ENCODE results near the gene C10orf67.

The C10orf67 gene

DNA sequence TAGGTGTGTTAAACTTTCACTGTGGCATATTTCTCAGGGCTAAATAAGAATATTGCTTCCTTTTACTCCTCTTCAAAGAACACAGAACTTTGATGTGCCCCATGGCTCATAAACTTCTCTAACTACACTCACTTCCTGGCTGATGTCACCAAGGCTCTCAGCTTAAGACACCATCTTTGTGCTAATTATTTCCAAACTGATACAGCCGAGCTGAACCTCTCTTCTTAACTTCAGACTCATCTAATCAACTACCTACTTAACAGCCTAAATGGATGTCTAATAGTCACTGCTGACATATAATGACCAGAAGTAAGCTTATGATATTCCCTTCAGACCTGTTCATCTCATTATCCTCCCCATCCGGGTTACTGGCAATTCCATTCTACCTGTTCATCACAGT lies 3.6 kb downstream of the C10orf67 start:
- WGBS: 80% methylated on average over 2 of the region's 2 CpGs
- no peak overlapping the region for H3K9ac ChIP-seq (ENCODE audit: low read depth, low read length)
- no peak overlapping the region for H3K27ac ChIP-seq (ENCODE audit: low read depth, low read length)

GRCh38 chr10:23340354-23340753 lies 4.2 kb downstream of the C10orf67 start:
- Histone ChIP-seq H3K27me3 (ENCODE audit: insufficient read depth, low read length) (peaks cover 30% of the 10 kb centered on the region), H3K4me1 (ENCODE audit: insufficient read depth, low read length) (peaks cover 10% of the 10 kb centered on the region), H3K36me3 (ENCODE audit: insufficient read depth, low read length) (no peaks in the 10 kb centered on the region), H3K4me3 (ENCODE audit: low read length) (no peak overlapping the region), H3K27ac (ENCODE audit: low read depth, low read length) (no peak overlapping the region), H3K9ac (ENCODE audit: low read depth, low read length) (no peak overlapping the region), H3K9me3 (ENCODE audit: insufficient read depth, low read depth, low read length) (no peaks in the 10 kb centered on the region)
- WGBS: 91% methylated on average over 4 of the region's 4 CpGs

More for the DNA sequence above, 3.6 kb downstream of the C10orf67 start:
- Histone ChIP-seq H3K9me3 (ENCODE audit: insufficient read depth, low read depth, low read length) (no peaks in the 10 kb centered on the region), H3K4me3 (ENCODE audit: low read length) (no peak overlapping the region), H3K4me1 (ENCODE audit: insufficient read depth, low read length) (peaks cover 10% of the 10 kb centered on the region), H3K27me3 (ENCODE audit: insufficient read depth, low read length) (peaks cover 33% of the 10 kb centered on the region), H3K36me3 (ENCODE audit: insufficient read depth, low read length) (no peaks in the 10 kb centered on the region)

- H3K27ac ChIP-seq (ENCODE audit: low read depth, low read length): no peak overlapping the region
- H3K4me1 ChIP-seq (ENCODE audit: insufficient read depth, low read length): peaks cover 7% of the 10 kb centered on the region
- no peaks in the 10 kb centered on the region for H3K9me3 ChIP-seq (ENCODE audit: insufficient read depth, low read depth, low read length)
- H3K4me3 ChIP-seq (ENCODE audit: low read length): no peak overlapping the region
- peaks cover 18% of the 10 kb centered on the region for H3K27me3 ChIP-seq (ENCODE audit: insufficient read depth, low read length)
- WGBS: 80% methylated on average over 1 of the region's 1 CpG
- no peaks in the 10 kb centered on the region for H3K36me3 ChIP-seq (ENCODE audit: insufficient read depth, low read length)
- H3K9ac ChIP-seq (ENCODE audit: low read depth, low read length): no peak overlapping the region
Measured at GRCh38 chr10:23338886-23339285, 5.7 kb downstream of the C10orf67 start.

DNA sequence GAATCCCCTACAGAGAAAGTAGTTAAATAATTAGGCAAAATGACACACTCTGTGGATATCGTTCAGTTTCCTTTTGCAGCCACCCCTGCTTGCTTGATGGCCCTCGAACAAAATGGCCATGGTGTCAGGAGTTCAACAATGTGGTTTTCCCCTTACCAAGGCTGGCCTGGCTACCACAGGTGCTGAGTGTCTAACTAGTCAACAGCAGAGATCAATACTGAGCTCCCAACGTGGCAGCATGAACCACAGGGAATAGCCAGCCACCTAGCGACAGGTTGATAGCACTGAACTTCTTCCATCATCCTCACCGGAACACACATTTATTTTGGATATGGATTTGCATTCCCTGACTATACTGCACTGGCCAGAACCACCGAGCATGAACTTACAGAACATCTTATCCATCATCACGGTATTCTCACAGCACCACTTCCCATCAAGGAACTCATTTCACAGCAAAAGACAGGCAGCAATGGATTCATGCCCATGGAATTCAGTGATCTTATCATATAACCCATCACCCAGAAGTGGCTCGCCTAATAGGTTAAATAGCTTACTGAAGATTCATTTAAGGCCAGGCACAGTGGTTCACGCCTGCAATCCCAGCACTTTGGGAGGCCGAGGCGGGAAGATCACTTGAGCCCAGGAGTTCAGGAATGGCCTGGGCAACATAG lies 6.3 kb downstream of the C10orf67 start:
- Histone ChIP-seq H3K4me1 (ENCODE audit: insufficient read depth, low read length) (peaks cover 5% of the 10 kb centered on the region), H3K27ac (ENCODE audit: low read depth, low read length) (no peak overlapping the region), H3K9ac (ENCODE audit: low read depth, low read length) (no peak overlapping the region), H3K27me3 (ENCODE audit: insufficient read depth, low read length) (peaks cover 13% of the 10 kb centered on the region), H3K9me3 (ENCODE audit: insufficient read depth, low read depth, low read length) (no peaks in the 10 kb centered on the region), H3K4me3 (ENCODE audit: low read length) (no peak overlapping the region), H3K36me3 (ENCODE audit: insufficient read depth, low read length) (no peaks in the 10 kb centered on the region)
- 83% methylated on average over 11 of the region's 11 CpGs for WGBS

GRCh38 chr10:23337616-23338015 lies 7.0 kb downstream of the C10orf67 start:
- Histone ChIP-seq H3K4me1 (ENCODE audit: insufficient read depth, low read length) (no peaks in the 10 kb centered on the region), H3K27me3 (ENCODE audit: insufficient read depth, low read length) (peaks cover 6% of the 10 kb centered on the region), H3K4me3 (ENCODE audit: low read length) (no peak overlapping the region), H3K27ac (ENCODE audit: low read depth, low read length) (no peak overlapping the region), H3K36me3 (ENCODE audit: insufficient read depth, low read length) (no peaks in the 10 kb centered on the region), H3K9ac (ENCODE audit: low read depth, low read length) (no peak overlapping the region), H3K9me3 (ENCODE audit: insufficient read depth, low read depth, low read length) (no peaks in the 10 kb centered on the region)
- 96% methylated on average over 1 of the region's 1 CpG for WGBS

DNA sequence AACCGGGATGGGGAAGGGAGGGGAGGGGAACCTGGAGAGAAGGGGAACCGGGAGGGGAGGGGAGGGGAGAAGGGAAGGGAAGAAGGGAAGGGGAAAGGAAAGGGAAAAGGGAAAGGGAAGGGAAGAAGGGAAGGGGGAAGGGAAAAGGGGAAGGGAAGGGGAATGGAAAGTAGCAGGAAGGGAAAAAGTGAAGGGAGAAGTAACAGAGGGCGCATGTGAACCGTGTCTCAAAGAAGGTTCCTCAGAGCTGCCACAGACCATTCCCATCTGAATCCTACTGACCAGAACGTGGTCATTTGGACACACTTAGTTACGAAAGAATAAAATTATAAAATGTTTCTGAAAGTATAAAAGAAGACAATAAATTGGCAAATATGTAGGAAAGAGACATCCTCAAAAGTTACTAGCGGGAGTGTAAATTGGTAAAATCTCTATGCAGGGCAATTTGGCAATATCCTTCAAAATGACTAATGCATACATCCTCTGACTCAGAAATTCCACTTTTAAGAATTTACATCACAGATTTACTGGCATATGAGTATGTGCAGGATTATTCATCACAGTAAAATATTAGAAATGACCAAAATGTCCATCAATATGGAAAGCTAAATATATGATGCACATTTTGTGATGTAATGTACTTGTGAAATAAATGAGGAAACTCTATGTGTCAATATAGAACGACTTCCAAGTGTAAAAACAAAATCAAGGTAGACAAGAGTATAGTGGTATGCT lies 12.9 kb downstream of the C10orf67 start:
- no peak overlapping the region for H3K4me3 ChIP-seq (ENCODE audit: low read length)
- H3K27ac ChIP-seq (ENCODE audit: low read depth, low read length): no peak overlapping the region
- H3K4me1 ChIP-seq (ENCODE audit: insufficient read depth, low read length): no peaks in the 10 kb centered on the region
- no peaks in the 10 kb centered on the region for H3K27me3 ChIP-seq (ENCODE audit: insufficient read depth, low read length)
- no peaks in the 10 kb centered on the region for H3K9me3 ChIP-seq (ENCODE audit: insufficient read depth, low read depth, low read length)
- no peaks in the 10 kb centered on the region for H3K36me3 ChIP-seq (ENCODE audit: insufficient read depth, low read length)
- no peak overlapping the region for H3K9ac ChIP-seq (ENCODE audit: low read depth, low read length)
- WGBS: 78% methylated on average over 8 of the region's 8 CpGs

DNA sequence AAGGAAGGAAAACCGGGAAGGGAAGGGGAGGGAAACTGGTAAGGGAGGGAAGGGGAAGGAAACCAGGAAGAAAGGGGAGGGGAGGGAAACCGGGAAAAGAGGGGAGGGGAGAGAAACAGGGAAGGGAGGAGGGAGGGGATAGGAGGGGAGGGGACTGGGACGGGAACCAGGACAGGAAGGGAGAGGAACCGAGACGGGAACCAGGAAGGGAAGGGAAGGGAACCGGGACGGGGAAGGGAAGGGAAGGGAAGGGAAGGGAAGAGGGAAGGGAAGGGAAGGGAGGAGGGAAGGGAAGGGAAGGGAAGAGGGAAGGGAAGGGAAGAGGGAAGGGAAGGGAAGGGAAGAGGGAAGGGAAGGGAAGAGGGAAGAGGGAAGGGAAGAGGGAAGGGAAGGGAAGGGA lies 13.6 kb downstream of the C10orf67 start:
- Histone ChIP-seq H3K4me3 (ENCODE audit: low read length) (no peak overlapping the region), H3K4me1 (ENCODE audit: insufficient read depth, low read length) (no peaks in the 10 kb centered on the region), H3K9ac (ENCODE audit: low read depth, low read length) (no peak overlapping the region), H3K27me3 (ENCODE audit: insufficient read depth, low read length) (no peaks in the 10 kb centered on the region), H3K36me3 (ENCODE audit: insufficient read depth, low read length) (no peaks in the 10 kb centered on the region), H3K9me3 (ENCODE audit: insufficient read depth, low read depth, low read length) (no peaks in the 10 kb centered on the region), H3K27ac (ENCODE audit: low read depth, low read length) (no peak overlapping the region)
- 82% methylated on average over 7 of the region's 7 CpGs for WGBS

DNA sequence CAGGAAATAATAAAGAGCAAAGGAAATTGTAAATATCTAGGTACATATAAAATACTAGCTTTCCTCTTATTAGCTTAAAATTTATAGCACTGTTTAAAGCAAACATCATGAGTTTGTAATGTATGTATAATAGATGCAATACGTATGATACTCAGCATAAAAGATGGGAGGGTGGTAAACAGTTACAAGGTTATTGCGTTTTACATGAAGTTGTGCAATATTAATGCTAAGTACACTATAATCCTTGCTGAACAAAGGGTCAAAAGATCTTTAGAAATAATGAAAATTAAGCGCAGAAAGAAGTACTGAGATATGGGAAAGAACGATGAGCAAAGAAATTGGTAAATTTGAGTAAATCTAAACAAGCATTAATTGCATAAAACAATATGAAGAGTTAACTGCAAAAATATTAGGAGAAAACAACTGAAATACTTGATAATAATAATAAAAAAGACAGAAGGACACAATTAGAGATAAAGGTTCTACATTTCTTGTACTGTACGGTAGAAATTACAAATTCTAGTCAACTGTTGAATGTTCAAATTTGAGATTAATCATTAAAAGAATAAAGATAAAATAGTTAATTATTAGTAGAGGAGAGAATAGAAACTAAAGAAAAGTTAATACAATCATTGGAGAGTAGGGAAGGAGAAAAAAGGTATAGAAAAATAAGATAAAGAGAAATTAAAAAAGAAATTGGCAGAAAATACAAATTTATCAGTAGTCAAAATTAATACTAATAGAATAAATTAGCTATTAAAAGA lies 17.9 kb downstream of the C10orf67 start:
- WGBS: 96% methylated on average over 3 of the region's 5 CpGs
- Histone ChIP-seq H3K9me3 (ENCODE audit: insufficient read depth, low read depth, low read length) (no peaks in the 10 kb centered on the region), H3K4me1 (ENCODE audit: insufficient read depth, low read length) (no peaks in the 10 kb centered on the region), H3K27ac (ENCODE audit: low read depth, low read length) (no peak overlapping the region), H3K4me3 (ENCODE audit: low read length) (no peak overlapping the region), H3K9ac (ENCODE audit: low read depth, low read length) (no peak overlapping the region), H3K27me3 (ENCODE audit: insufficient read depth, low read length) (no peaks in the 10 kb centered on the region), H3K36me3 (ENCODE audit: insufficient read depth, low read length) (no peaks in the 10 kb centered on the region)

DNA sequence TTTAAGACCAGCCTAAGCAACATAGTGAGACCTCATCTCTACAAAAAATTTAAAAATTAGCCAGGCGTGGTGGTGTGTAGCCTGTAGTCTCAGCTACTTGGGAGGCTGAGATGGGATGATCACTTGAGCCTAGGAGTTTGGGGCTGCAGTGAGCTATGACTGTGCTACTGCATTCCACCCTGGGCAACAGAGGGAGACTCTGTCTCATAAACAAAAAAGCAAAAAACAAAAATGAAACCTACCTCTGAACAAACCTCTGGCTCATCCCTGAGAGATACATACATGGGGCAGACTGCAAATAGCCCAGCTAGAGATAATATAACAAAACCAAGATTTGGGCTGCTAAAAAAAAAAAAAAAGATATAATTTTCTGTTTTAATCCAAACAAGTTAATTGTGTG lies 19.5 kb downstream of the C10orf67 start:
- Histone ChIP-seq H3K9me3 (ENCODE audit: insufficient read depth, low read depth, low read length) (no peaks in the 10 kb centered on the region), H3K4me1 (ENCODE audit: insufficient read depth, low read length) (no peaks in the 10 kb centered on the region), H3K4me3 (ENCODE audit: low read length) (no peak overlapping the region), H3K27me3 (ENCODE audit: insufficient read depth, low read length) (no peaks in the 10 kb centered on the region), H3K9ac (ENCODE audit: low read depth, low read length) (no peak overlapping the region), H3K36me3 (ENCODE audit: insufficient read depth, low read length) (no peaks in the 10 kb centered on the region), H3K27ac (ENCODE audit: low read depth, low read length) (no peak overlapping the region)
- WGBS: 100% methylated on average over 1 of the region's 1 CpG

GRCh38 chr10:23324351-23324750 lies 20.2 kb downstream of the C10orf67 start:
- Histone ChIP-seq H3K9me3 (ENCODE audit: insufficient read depth, low read depth, low read length) (no peaks in the 10 kb centered on the region), H3K4me3 (ENCODE audit: low read length) (no peak overlapping the region), H3K27ac (ENCODE audit: low read depth, low read length) (no peak overlapping the region), H3K27me3 (ENCODE audit: insufficient read depth, low read length) (no peaks in the 10 kb centered on the region), H3K36me3 (ENCODE audit: insufficient read depth, low read length) (no peaks in the 10 kb centered on the region), H3K9ac (ENCODE audit: low read depth, low read length) (no peak overlapping the region), H3K4me1 (ENCODE audit: insufficient read depth, low read length) (no peaks in the 10 kb centered on the region)
- 95% methylated on average over 1 of the region's 1 CpG for WGBS

- H3K9ac ChIP-seq (ENCODE audit: low read depth, low read length): no peak overlapping the region
- WGBS: 86% methylated on average over 1 of the region's 1 CpG
- no peaks in the 10 kb centered on the region for H3K27me3 ChIP-seq (ENCODE audit: insufficient read depth, low read length)
- H3K36me3 ChIP-seq (ENCODE audit: insufficient read depth, low read length): no peaks in the 10 kb centered on the region
- H3K4me1 ChIP-seq (ENCODE audit: insufficient read depth, low read length): no peaks in the 10 kb centered on the region
- no peak overlapping the region for H3K4me3 ChIP-seq (ENCODE audit: low read length)
- H3K9me3 ChIP-seq (ENCODE audit: insufficient read depth, low read depth, low read length): no peaks in the 10 kb centered on the region
- H3K27ac ChIP-seq (ENCODE audit: low read depth, low read length): no peak overlapping the region
Measured at GRCh38 chr10:23322082-23322481, 22.5 kb downstream of the C10orf67 start.

Measured in HUES64 (cell line).